ENCODE results near the gene ACTL8. TPM values are rescaled to one million over a fixed set of nuclear protein-coding genes. Genes with fewer than 3 reads are reported as not detected.
A peak's percentile ranks its signal among the peaks of the same experiment; 100 is the strongest.

ACTL8 gene
- total and polyA plus RNA-seq, 8 donors: not detected

GRCh38 chr1:17870679-17871078, 115.5 kb downstream of the ACTL8 start:
- FAIRE-seq (no peak), DNase-seq (no peak), ATAC-seq (no peak)
- no peaks in the 10 kb centered on the region for H3K4me1 ChIP-seq
- WGBS, 2 donors: 80 to 91% methylated on average over 1 of the region's 1 CpG
- H3K4me3 ChIP-seq: no peak overlapping the region
- TF ChIP-seq CTCF (IDR thresholded peaks at IDR 0.05): no peak
- no peaks in the 10 kb centered on the region for H3K9me3 ChIP-seq
- H3K36me3 ChIP-seq: no peaks in the 10 kb centered on the region
- H3K27ac ChIP-seq: no peak overlapping the region
- H3K27me3 ChIP-seq: no peaks in the 10 kb centered on the region
- intact Hi-C loops (cut with DNase I): no loop called here

- FAIRE-seq (no peak), DNase-seq (no peak), ATAC-seq (no peak)
- intact Hi-C loops (cut with DNase I): no loop called here
- TF ChIP-seq CTCF (IDR thresholded peaks at IDR 0.05): no peak
- no peak overlapping the region for H3K27ac ChIP-seq
- WGBS, 2 donors: 61 to 62% methylated on average over 8 of the region's 8 CpGs
- H3K4me3 ChIP-seq: no peak overlapping the region
- H3K27me3 ChIP-seq: no peaks in the 10 kb centered on the region
- no peaks in the 10 kb centered on the region for H3K4me1 ChIP-seq
- H3K9me3 ChIP-seq: no peaks in the 10 kb centered on the region
- H3K36me3 ChIP-seq: no peaks in the 10 kb centered on the region
These were observed 118.0 kb downstream of the ACTL8 start for GRCh38 chr1:17873007-17873675.

GRCh38 chr1:17874231-17874630, 119.1 kb downstream of the ACTL8 start:
- FAIRE-seq: no peak
- TF ChIP-seq CTCF (IDR thresholded peaks at IDR 0.05): no peak
- H3K4me1 ChIP-seq: no peaks in the 10 kb centered on the region
- 76 to 83% methylated on average over 1 of the region's 1 CpG for WGBS, 2 donors
- H3K27ac ChIP-seq: no peak overlapping the region
- H3K9me3 ChIP-seq: no peaks in the 10 kb centered on the region
- intact Hi-C loops (cut with DNase I): no loop called here
- peak in 2 of 4 donors; percentile 41 to 58 for ATAC-seq
- no peaks in the 10 kb centered on the region for H3K27me3 ChIP-seq
- no peak overlapping the region for H3K4me3 ChIP-seq
- no peaks in the 10 kb centered on the region for H3K36me3 ChIP-seq
- DNase-seq: no peak

GRCh38 chr1:17874710-17875109, 119.6 kb downstream of the ACTL8 start:
- DNase-seq (peak in 1 of 6 donors; percentile 39), ATAC-seq (peak in 1 of 4 donors; percentile 41), FAIRE-seq (no peak)
- WGBS, 2 donors: 49% methylated on average over 5 of the region's 5 CpGs
- no peak overlapping the region for H3K27ac ChIP-seq
- H3K4me1 ChIP-seq: no peaks in the 10 kb centered on the region
- no peaks in the 10 kb centered on the region for H3K27me3 ChIP-seq
- no peaks in the 10 kb centered on the region for H3K36me3 ChIP-seq
- no peak overlapping the region for H3K4me3 ChIP-seq
- no peak for TF ChIP-seq CTCF (IDR thresholded peaks at IDR 0.05)
- intact Hi-C loops (cut with DNase I): no loop called here
- H3K9me3 ChIP-seq: no peaks in the 10 kb centered on the region

- H3K27ac ChIP-seq: no peak overlapping the region
- DNase-seq (peak in 1 of 6 donors; percentile 20), ATAC-seq (no peak), FAIRE-seq (no peak)
- no peaks in the 10 kb centered on the region for H3K36me3 ChIP-seq
- no peaks in the 10 kb centered on the region for H3K27me3 ChIP-seq
- intact Hi-C loops (cut with DNase I): no loop called here
- H3K4me3 ChIP-seq: no peak overlapping the region
- H3K4me1 ChIP-seq: no peaks in the 10 kb centered on the region
- no peak for TF ChIP-seq CTCF (IDR thresholded peaks at IDR 0.05)
- WGBS, 2 donors: 66 to 74% methylated on average over 5 of the region's 5 CpGs
- no peaks in the 10 kb centered on the region for H3K9me3 ChIP-seq
These were observed 120.2 kb downstream of the ACTL8 start for GRCh38 chr1:17875171-17875881.
